WTC11 (cell line): ENCODE measurements around the gene MICAL3. TPM values are rescaled to one million over a fixed set of nuclear protein-coding genes. Genes with fewer than 3 reads are reported as not detected.
"Not testable (repeated sequence)": the region's sequence is repeated elsewhere in the genome, so short reads cannot be mapped to it uniquely, and the experiment has no call there.

Source experiments
- ATAC-seq: fragments of 200-7000 bp; cut with Tn5 transposase; 2 replicates; pipeline ENCODE4 v1.10.0; 2021; ENCODE audit warnings: mild to moderate bottlenecking, moderate library complexity
- CTCF ChIA-PET: fragments of 300-600 bp; sonication (Branson Sonifier 250); formaldehyde crosslinking; loops from one replicate; lab custom pipeline; 2021; ENCODE audit warnings: antibody characterized with exemption; lab: Charles Lee
- POLR2A ChIA-PET: fragments of 350-600 bp; sonication (Branson Sonifier 250); formaldehyde crosslinking; loops from one replicate; lab custom pipeline; 2021; ENCODE audit warnings: antibody characterized with exemption; lab: Charles Lee
- DNase-seq: peaks from one replicate; pipeline ENCODE4 v3.0.0; 2021; ENCODE audit warnings: low spot score
- H3K27ac Mint-ChIP-seq: 2 replicates; pipeline ENCODE4 v1.8.0; 2021; ENCODE audit warnings: mixed read lengths
- H3K27me3 Mint-ChIP-seq: 2 replicates; pipeline ENCODE4 v1.8.0; 2021; ENCODE audit warnings: low read depth, mild to moderate bottlenecking, moderate library complexity, mixed read lengths
- H3K36me3 Mint-ChIP-seq: 2 replicates; pipeline ENCODE4 v1.8.0; 2021; ENCODE audit warnings: mixed read lengths
- H3K4me1 Mint-ChIP-seq: 2 replicates; pipeline ENCODE4 v1.8.0; 2022; ENCODE audit warnings: mixed read lengths
- H3K4me3 Mint-ChIP-seq: 2 replicates; pipeline ENCODE4 v1.8.0; 2021; ENCODE audit warnings: mild to moderate bottlenecking, moderate library complexity, mixed read lengths
- H3K9me3 Mint-ChIP-seq: 2 replicates; pipeline ENCODE4 v1.8.0; 2021; ENCODE audit warnings: mixed read lengths
- CREM ChIP-seq: sonication (generic); formaldehyde crosslinking; IDR thresholded peaks from 2 replicates; pipeline ENCODE4 v1.8.1; 2022; ENCODE audit warnings: mild to moderate bottlenecking, missing genetic modification reagents, moderate library complexity
- ESRRA ChIP-seq: sonication (generic); formaldehyde crosslinking; IDR thresholded peaks from 2 replicates; pipeline ENCODE4 v1.8.1; 2022; ENCODE audit warnings: mild to moderate bottlenecking, missing genetic modification reagents, borderline replicate concordance
- JAZF1 ChIP-seq: fragments of 250-450 bp; sonication (Bioruptor Pico); IDR thresholded peaks from 2 replicates; pipeline ENCODE4 v1.9.0; 2021; ENCODE audit warnings: moderate library complexity, mild to moderate bottlenecking, inconsistent platforms
- MXD4 ChIP-seq: fragments of 250-450 bp; sonication (Bioruptor Pico); IDR thresholded peaks from 2 replicates; pipeline ENCODE4 v1.8.0; 2021; ENCODE audit warnings: mild to moderate bottlenecking, moderate library complexity, borderline replicate concordance
- MYBL2 ChIP-seq: sonication (generic); formaldehyde crosslinking; IDR thresholded peaks from 2 replicates; pipeline ENCODE4 v1.8.1; 2023; ENCODE audit warnings: mild to moderate bottlenecking, moderate library complexity, missing genetic modification reagents
- TCF7 ChIP-seq: sonication (generic); formaldehyde crosslinking; IDR thresholded peaks from 2 replicates; pipeline ENCODE4 v1.8.0; 2022; ENCODE audit warnings: mild to moderate bottlenecking, low read depth, missing genetic modification reagents, moderate library complexity
- TEAD4 ChIP-seq: sonication (generic); formaldehyde crosslinking; IDR thresholded peaks from 2 replicates; pipeline ENCODE4 v1.8.0; 2022; ENCODE audit warnings: mild to moderate bottlenecking, missing genetic modification reagents
- ZBTB21 ChIP-seq: sonication (generic); formaldehyde crosslinking; IDR thresholded peaks from 2 replicates; pipeline ENCODE4 v1.8.1; 2023; ENCODE audit warnings: mild to moderate bottlenecking, missing genetic modification reagents, borderline replicate concordance
- total RNA-seq: library from RNA; stranded (reverse); gene quantifications from 3 replicates; pipeline ENCODE4 v1.2.3, GENCODE V29; 2021
- TF ChIP-seq, protein P1 (sequence below): fragments of 250-450 bp; sonication (Bioruptor Pico); IDR thresholded peaks from 2 replicates; pipeline ENCODE4 v1.9.0; 2021; ENCODE audit warnings: mild to moderate bottlenecking, borderline replicate concordance
- TF ChIP-seq, protein P2 (sequence below): fragments of 200-600 bp; IDR thresholded peaks from 2 replicates; pipeline ENCODE4 v1.8.0; 2022; ENCODE audit warnings: antibody characterized with exemption
- TF ChIP-seq, protein P3 (sequence below): sonication (generic); formaldehyde crosslinking; IDR thresholded peaks from 2 replicates; pipeline ENCODE4 v1.8.0; 2022; ENCODE audit warnings: mild to moderate bottlenecking, missing genetic modification reagents
- TF ChIP-seq, protein P4 (sequence below): fragments of 250-450 bp; sonication (Bioruptor Pico); IDR thresholded peaks from 2 replicates; pipeline ENCODE4 v1.9.0; 2021; ENCODE audit warnings: mild to moderate bottlenecking
- TF ChIP-seq, protein P5 (sequence below): sonication (generic); formaldehyde crosslinking; IDR thresholded peaks from 2 replicates; pipeline ENCODE4 v1.8.1; 2023; ENCODE audit warnings: mild to moderate bottlenecking, missing genetic modification reagents
- TF ChIP-seq, protein P6 (sequence below): sonication (generic); formaldehyde crosslinking; conservative IDR thresholded peaks from 2 replicates; pipeline ENCODE4 v1.8.1; 2022; ENCODE audit warnings: mild to moderate bottlenecking, missing genetic modification reagents
- TF ChIP-seq, protein P7 (sequence below): sonication (generic); formaldehyde crosslinking; IDR thresholded peaks from 2 replicates; pipeline ENCODE4 v1.8.1; 2022; ENCODE audit warnings: mild to moderate bottlenecking, moderate library complexity, missing genetic modification reagents

The MICAL3 gene
- total RNA-seq, 1 experiment from 2014 or later = 41.2 TPM

DNA sequence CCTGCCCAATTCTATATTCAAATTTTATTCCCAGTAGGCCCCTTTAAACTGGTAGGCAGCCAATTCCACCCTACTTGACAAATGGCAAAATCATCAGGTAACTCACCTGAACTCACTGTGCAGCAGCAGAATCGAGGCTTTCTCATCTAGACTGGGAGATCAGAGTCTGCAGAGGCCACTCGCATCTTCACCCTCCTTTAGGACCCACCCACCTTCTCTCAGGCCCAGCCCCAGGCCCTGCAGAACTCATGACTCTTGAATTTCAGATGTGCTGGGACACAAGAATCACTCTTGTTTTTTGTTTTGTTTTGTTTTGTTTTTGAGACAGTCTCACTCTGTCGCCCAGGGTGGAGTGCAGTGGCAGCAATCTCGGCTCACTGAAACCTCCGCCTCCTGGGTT, 38.8 kb downstream of the MICAL3 start (continued):
- TF ChIP-seq, protein P1, sequence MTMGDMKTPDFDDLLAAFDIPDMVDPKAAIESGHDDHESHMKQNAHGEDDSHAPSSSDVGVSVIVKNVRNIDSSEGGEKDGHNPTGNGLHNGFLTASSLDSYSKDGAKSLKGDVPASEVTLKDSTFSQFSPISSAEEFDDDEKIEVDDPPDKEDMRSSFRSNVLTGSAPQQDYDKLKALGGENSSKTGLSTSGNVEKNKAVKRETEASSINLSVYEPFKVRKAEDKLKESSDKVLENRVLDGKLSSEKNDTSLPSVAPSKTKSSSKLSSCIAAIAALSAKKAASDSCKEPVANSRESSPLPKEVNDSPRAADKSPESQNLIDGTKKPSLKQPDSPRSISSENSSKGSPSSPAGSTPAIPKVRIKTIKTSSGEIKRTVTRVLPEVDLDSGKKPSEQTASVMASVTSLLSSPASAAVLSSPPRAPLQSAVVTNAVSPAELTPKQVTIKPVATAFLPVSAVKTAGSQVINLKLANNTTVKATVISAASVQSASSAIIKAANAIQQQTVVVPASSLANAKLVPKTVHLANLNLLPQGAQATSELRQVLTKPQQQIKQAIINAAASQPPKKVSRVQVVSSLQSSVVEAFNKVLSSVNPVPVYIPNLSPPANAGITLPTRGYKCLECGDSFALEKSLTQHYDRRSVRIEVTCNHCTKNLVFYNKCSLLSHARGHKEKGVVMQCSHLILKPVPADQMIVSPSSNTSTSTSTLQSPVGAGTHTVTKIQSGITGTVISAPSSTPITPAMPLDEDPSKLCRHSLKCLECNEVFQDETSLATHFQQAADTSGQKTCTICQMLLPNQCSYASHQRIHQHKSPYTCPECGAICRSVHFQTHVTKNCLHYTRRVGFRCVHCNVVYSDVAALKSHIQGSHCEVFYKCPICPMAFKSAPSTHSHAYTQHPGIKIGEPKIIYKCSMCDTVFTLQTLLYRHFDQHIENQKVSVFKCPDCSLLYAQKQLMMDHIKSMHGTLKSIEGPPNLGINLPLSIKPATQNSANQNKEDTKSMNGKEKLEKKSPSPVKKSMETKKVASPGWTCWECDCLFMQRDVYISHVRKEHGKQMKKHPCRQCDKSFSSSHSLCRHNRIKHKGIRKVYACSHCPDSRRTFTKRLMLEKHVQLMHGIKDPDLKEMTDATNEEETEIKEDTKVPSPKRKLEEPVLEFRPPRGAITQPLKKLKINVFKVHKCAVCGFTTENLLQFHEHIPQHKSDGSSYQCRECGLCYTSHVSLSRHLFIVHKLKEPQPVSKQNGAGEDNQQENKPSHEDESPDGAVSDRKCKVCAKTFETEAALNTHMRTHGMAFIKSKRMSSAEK = no peak
- TF ChIP-seq JAZF1 (CRISPR knock-in tag) (no peak), MXD4 (CRISPR knock-in tag) (no peak), ZBTB21 (CRISPR knock-in tag) (no peak), ESRRA (CRISPR knock-in tag) (no peak), TEAD4 (CRISPR knock-in tag) (no peak)
- TF ChIP-seq, protein P2, sequence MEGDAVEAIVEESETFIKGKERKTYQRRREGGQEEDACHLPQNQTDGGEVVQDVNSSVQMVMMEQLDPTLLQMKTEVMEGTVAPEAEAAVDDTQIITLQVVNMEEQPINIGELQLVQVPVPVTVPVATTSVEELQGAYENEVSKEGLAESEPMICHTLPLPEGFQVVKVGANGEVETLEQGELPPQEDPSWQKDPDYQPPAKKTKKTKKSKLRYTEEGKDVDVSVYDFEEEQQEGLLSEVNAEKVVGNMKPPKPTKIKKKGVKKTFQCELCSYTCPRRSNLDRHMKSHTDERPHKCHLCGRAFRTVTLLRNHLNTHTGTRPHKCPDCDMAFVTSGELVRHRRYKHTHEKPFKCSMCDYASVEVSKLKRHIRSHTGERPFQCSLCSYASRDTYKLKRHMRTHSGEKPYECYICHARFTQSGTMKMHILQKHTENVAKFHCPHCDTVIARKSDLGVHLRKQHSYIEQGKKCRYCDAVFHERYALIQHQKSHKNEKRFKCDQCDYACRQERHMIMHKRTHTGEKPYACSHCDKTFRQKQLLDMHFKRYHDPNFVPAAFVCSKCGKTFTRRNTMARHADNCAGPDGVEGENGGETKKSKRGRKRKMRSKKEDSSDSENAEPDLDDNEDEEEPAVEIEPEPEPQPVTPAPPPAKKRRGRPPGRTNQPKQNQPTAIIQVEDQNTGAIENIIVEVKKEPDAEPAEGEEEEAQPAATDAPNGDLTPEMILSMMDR = no peak
- TF ChIP-seq, protein P3, sequence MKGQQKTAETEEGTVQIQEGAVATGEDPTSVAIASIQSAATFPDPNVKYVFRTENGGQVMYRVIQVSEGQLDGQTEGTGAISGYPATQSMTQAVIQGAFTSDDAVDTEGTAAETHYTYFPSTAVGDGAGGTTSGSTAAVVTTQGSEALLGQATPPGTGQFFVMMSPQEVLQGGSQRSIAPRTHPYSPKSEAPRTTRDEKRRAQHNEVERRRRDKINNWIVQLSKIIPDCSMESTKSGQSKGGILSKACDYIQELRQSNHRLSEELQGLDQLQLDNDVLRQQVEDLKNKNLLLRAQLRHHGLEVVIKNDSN (CRISPR knock-in tag) = no peak
- TF ChIP-seq, protein P4, sequence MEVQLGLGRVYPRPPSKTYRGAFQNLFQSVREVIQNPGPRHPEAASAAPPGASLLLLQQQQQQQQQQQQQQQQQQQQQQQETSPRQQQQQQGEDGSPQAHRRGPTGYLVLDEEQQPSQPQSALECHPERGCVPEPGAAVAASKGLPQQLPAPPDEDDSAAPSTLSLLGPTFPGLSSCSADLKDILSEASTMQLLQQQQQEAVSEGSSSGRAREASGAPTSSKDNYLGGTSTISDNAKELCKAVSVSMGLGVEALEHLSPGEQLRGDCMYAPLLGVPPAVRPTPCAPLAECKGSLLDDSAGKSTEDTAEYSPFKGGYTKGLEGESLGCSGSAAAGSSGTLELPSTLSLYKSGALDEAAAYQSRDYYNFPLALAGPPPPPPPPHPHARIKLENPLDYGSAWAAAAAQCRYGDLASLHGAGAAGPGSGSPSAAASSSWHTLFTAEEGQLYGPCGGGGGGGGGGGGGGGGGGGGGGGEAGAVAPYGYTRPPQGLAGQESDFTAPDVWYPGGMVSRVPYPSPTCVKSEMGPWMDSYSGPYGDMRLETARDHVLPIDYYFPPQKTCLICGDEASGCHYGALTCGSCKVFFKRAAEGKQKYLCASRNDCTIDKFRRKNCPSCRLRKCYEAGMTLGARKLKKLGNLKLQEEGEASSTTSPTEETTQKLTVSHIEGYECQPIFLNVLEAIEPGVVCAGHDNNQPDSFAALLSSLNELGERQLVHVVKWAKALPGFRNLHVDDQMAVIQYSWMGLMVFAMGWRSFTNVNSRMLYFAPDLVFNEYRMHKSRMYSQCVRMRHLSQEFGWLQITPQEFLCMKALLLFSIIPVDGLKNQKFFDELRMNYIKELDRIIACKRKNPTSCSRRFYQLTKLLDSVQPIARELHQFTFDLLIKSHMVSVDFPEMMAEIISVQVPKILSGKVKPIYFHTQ (CRISPR knock-in tag) = no peak

DNA sequence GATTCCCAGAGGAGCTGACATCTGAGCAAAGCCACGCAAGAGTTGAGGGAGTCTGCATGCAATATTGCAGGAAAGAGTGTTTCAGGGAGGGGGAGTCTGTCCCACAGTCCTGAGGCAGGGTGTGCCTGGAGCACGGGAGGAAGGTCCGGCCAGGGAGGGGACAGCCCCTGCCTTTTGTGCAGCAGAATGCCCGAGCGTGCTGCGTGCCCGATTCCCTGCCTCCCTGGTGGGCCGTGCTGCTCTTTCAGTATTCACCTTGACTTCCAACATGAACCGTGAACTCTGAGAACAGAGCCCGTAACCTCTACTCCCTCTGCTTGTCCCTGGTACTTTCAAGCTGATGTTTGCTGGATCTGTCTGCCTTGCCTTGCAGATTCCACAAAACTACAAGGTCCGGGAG, 39.3 kb downstream of the MICAL3 start:
- DNase-seq, ATAC-seq, H3K27me3 Mint-ChIP-seq, H3K4me3 Mint-ChIP-seq, H3K9me3 Mint-ChIP-seq, H3K36me3 Mint-ChIP-seq, H3K27ac Mint-ChIP-seq, POLR2A ChIA-PET, CTCF ChIA-PET: not testable (repeated sequence)
- H3K4me1 Mint-ChIP-seq = peaks cover 49% of the 10 kb centered on the region

DNA sequence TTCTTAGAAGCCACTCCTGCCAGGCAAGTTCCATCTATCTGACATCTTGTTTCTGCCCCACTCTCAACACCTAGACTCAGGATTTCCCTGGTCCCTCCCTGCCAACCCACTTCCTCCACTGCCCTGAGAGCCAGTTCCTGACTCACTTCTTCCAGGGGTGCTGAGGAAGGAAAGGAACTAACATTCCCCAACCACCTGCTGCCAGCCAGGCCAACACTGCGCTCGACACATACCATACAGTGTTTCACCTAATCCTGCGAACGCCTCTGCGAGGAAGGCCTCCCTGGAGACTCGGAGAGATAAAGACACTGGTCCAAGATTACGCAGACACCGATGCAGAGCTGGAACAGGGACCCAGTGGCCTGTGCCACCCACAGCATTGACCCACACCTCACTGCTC, 40.2 kb downstream of the MICAL3 start:
- ChIA-PET POLR2A (interaction anchor here (0.5 kb wide), 1 partner anchor 59 kb away, joined by 3 read pairs; no protein-coding TSS in a partner anchor), CTCF (no interaction called here)
- no peak for DNase-seq
- no peaks in the 10 kb centered on the region for H3K9me3 Mint-ChIP-seq
- H3K27me3 Mint-ChIP-seq = no peaks in the 10 kb centered on the region
- no peak overlapping the region for H3K4me3 Mint-ChIP-seq
- H3K27ac Mint-ChIP-seq = no peak overlapping the region
- ATAC-seq = no peak
- peaks cover 44% of the 10 kb centered on the region for H3K4me1 Mint-ChIP-seq
- H3K36me3 Mint-ChIP-seq = no peaks in the 10 kb centered on the region
- TF ChIP-seq, protein P2 = no peak
- TF ChIP-seq, protein P5, sequence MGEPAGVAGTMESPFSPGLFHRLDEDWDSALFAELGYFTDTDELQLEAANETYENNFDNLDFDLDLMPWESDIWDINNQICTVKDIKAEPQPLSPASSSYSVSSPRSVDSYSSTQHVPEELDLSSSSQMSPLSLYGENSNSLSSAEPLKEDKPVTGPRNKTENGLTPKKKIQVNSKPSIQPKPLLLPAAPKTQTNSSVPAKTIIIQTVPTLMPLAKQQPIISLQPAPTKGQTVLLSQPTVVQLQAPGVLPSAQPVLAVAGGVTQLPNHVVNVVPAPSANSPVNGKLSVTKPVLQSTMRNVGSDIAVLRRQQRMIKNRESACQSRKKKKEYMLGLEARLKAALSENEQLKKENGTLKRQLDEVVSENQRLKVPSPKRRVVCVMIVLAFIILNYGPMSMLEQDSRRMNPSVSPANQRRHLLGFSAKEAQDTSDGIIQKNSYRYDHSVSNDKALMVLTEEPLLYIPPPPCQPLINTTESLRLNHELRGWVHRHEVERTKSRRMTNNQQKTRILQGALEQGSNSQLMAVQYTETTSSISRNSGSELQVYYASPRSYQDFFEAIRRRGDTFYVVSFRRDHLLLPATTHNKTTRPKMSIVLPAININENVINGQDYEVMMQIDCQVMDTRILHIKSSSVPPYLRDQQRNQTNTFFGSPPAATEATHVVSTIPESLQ (CRISPR knock-in tag) = no peak
- TF ChIP-seq MYBL2 (CRISPR knock-in tag) (no peak), ESRRA (CRISPR knock-in tag) (no peak), TCF7 (CRISPR knock-in tag) (no peak), CREM (CRISPR knock-in tag) (no peak)
- TF ChIP-seq, protein P6, sequence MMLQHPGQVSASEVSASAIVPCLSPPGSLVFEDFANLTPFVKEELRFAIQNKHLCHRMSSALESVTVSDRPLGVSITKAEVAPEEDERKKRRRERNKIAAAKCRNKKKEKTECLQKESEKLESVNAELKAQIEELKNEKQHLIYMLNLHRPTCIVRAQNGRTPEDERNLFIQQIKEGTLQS (CRISPR knock-in tag) = no peak
- TF ChIP-seq, protein P7, sequence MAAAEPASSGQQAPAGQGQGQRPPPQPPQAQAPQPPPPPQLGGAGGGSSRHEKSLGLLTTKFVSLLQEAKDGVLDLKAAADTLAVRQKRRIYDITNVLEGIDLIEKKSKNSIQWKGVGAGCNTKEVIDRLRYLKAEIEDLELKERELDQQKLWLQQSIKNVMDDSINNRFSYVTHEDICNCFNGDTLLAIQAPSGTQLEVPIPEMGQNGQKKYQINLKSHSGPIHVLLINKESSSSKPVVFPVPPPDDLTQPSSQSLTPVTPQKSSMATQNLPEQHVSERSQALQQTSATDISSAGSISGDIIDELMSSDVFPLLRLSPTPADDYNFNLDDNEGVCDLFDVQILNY (CRISPR knock-in tag) = no peak
- TF ChIP-seq, protein P3 (CRISPR knock-in tag) = no peak
